Hepatocyte (in vitro differentiated cells): ENCODE results near the gene MYO1A. TPM values are rescaled to one million over a fixed set of nuclear protein-coding genes. Genes with fewer than 3 reads are reported as not detected.

Experiments used
- DNase-seq: peaks from one replicate; pipeline ENCODE4 v3.0.0-alpha.2; 2016; ENCODE audit warnings: low spot score
- H2AFZ ChIP-seq: fragments of 200-600 bp; sonication (generic); 2 replicates; pipeline ENCODE4 v1.6.0; 2016; ENCODE audit warnings: antibody characterized with exemption, mild to moderate bottlenecking
- H3K27ac ChIP-seq: fragments of 200-600 bp; sonication (generic); 2 replicates; pipeline ENCODE4 v1.5.1; 2016; ENCODE audit warnings: mild to moderate bottlenecking
- H3K27me3 ChIP-seq: fragments of 200-600 bp; sonication (generic); 2 replicates; pipeline ENCODE4 v1.6.1; 2016
- H3K36me3 ChIP-seq: fragments of 200-600 bp; sonication (generic); replicated peaks from 2 replicates; pipeline ENCODE4 v1.5.1; 2016; ENCODE audit warnings: low read depth; ENCODE audit not compliant: insufficient read depth
- H3K4me1 ChIP-seq: fragments of 200-600 bp; sonication (generic); 2 replicates; pipeline ENCODE4 v1.5.1; 2016; ENCODE audit warnings: mild to moderate bottlenecking, moderate library complexity; ENCODE audit not compliant: insufficient read depth
- H3K4me2 ChIP-seq: fragments of 200-600 bp; sonication (generic); 2 replicates; pipeline ENCODE4 v1.6.0; 2016
- H3K4me3 ChIP-seq: fragments of 200-600 bp; sonication (generic); 2 replicates; pipeline ENCODE4 v1.5.1; 2016; ENCODE audit warnings: mild to moderate bottlenecking
- H3K79me2 ChIP-seq: fragments of 200-600 bp; sonication (generic); 2 replicates; pipeline ENCODE4 v1.6.0; 2017; ENCODE audit warnings: mild to moderate bottlenecking
- H3K9me2 ChIP-seq: fragments of 200-600 bp; sonication (generic); replicated peaks from 2 replicates; pipeline ENCODE4 v1.6.0; 2017; ENCODE audit warnings: mild to moderate bottlenecking; ENCODE audit not compliant: insufficient read depth
- H3K9me3 ChIP-seq: fragments of 200-600 bp; sonication (generic); 2 replicates; pipeline ENCODE4 v1.5.1; 2016; ENCODE audit warnings: low read depth, mild to moderate bottlenecking
- H4K20me1 ChIP-seq: fragments of 200-600 bp; sonication (generic); 2 replicates; pipeline ENCODE4 v1.6.0; 2016; ENCODE audit warnings: mild to moderate bottlenecking; ENCODE audit not compliant: insufficient read depth, poor library complexity, severe bottlenecking
- CTCF ChIP-seq: fragments of 200-600 bp; sonication (generic); IDR thresholded peaks from 2 replicates; pipeline ENCODE4 v1.5.1; 2016; ENCODE audit warnings: antibody characterized with exemption, mild to moderate bottlenecking; ENCODE audit not compliant: poor library complexity
- EZH2 ChIP-seq: fragments of 200-600 bp; sonication (generic); IDR thresholded peaks from 2 replicates; pipeline ENCODE4 v1.6.1; 2016; ENCODE audit warnings: antibody characterized with exemption, mild to moderate bottlenecking, borderline replicate concordance
- EZH2phosphoT487 ChIP-seq: fragments of 200-600 bp; sonication (generic); IDR thresholded peaks from one replicate; pipeline ENCODE4 v1.6.1; 2018; ENCODE audit warnings: antibody characterized with exemption, mild to moderate bottlenecking, low read depth, moderate library complexity; ENCODE audit not compliant: unreplicated experiment, severe bottlenecking
- WGBS: methylation state at CpG from one replicate; pipeline ENCODE4 v1.1.6; 2016; ENCODE audit warnings: low lambda C conversion rate; ENCODE audit errors: missing lambda C conversion rate; 5-methylcytosine and 5-hydroxymethylcytosine counted together
- polyA plus RNA-seq: library from polyadenylated mRNA; unstranded; fragments of >200 nt; fragmentation: Nextera tagmentation; extraction: Ambion mirVana; gene quantifications from 2 replicates; pipeline ENCODE4 v1.2.1, GENCODE V29; 2016
- total RNA-seq: library from RNA; depleted of rRNA; stranded (reverse); fragments of >200 nt; gene quantifications from 2 replicates; pipeline ENCODE4 v1.2.3, GENCODE V29; 2014

The MYO1A gene
- total and polyA plus RNA-seq, 2 experiments from 2014 or later, result 23.8 to 29.2 TPM

- H4K20me1 ChIP-seq, result no peaks in the 10 kb centered on the region
- WGBS, result 86% methylated on average over 4 of the region's 4 CpGs
- no peak overlapping the region for H3K4me2 ChIP-seq
- no peak overlapping the region for H3K27ac ChIP-seq
- H3K79me2 ChIP-seq, result no peaks in the 10 kb centered on the region
- no peaks in the 10 kb centered on the region for H3K9me2 ChIP-seq
- no peaks in the 10 kb centered on the region for H3K36me3 ChIP-seq
- no peak overlapping the region for H3K4me3 ChIP-seq
- DNase-seq, result no peak
- H3K9me3 ChIP-seq, result no peaks in the 10 kb centered on the region
- H3K27me3 ChIP-seq, result no peaks in the 10 kb centered on the region
- TF ChIP-seq CTCF (no peak), EZH2 (no peak), EZH2phosphoT487 (no peak)
- H2AFZ ChIP-seq, result no peak overlapping the region
- H3K4me1 ChIP-seq, result no peaks in the 10 kb centered on the region
Observed at GRCh38 chr12:57040211-57040610, 9.7 kb downstream of the MYO1A start.

- no peaks in the 10 kb centered on the region for H3K27me3 ChIP-seq
- H3K9me3 ChIP-seq, result no peaks in the 10 kb centered on the region
- H3K4me2 ChIP-seq, result no peak overlapping the region
- no peak overlapping the region for H3K4me3 ChIP-seq
- no peaks in the 10 kb centered on the region for H3K36me3 ChIP-seq
- H4K20me1 ChIP-seq, result no peaks in the 10 kb centered on the region
- 84% methylated on average over 9 of the region's 9 CpGs for WGBS
- H3K4me1 ChIP-seq, result no peaks in the 10 kb centered on the region
- H3K27ac ChIP-seq, result no peak overlapping the region
- H2AFZ ChIP-seq, result no peak overlapping the region
- H3K9me2 ChIP-seq, result no peaks in the 10 kb centered on the region
- DNase-seq, result no peak
- H3K79me2 ChIP-seq, result no peaks in the 10 kb centered on the region
- TF ChIP-seq EZH2phosphoT487 (no peak), CTCF (no peak), EZH2 (no peak)
Observed at GRCh38 chr12:57039016-57039798, 10.7 kb downstream of the MYO1A start.

- 48% methylated on average over 3 of the region's 3 CpGs for WGBS
- no peak overlapping the region for H3K27ac ChIP-seq
Observed at GRCh38 chr12:57037264-57037663, 12.7 kb downstream of the MYO1A start.

More at GRCh38 chr12:57037264-57037663, 12.7 kb downstream of the MYO1A start:
- Histone ChIP-seq H3K4me3 (no peak overlapping the region), H3K79me2 (no peaks in the 10 kb centered on the region), H3K27me3 (no peaks in the 10 kb centered on the region), H2AFZ (no peak overlapping the region), H3K36me3 (no peaks in the 10 kb centered on the region), H3K9me3 (no peaks in the 10 kb centered on the region), H4K20me1 (no peaks in the 10 kb centered on the region), H3K4me2 (no peak overlapping the region), H3K4me1 (no peaks in the 10 kb centered on the region), H3K9me2 (no peaks in the 10 kb centered on the region)
- no peak for DNase-seq
- no peak for TF ChIP-seq EZH2phosphoT487
- no peak for TF ChIP-seq EZH2
- TF ChIP-seq CTCF, result no peak
